KG1 (cell line): ENCODE results near the gene PLA2G5.
"Not testable (repeated sequence)": the region's sequence is repeated elsewhere in the genome, so short reads cannot be mapped to it uniquely, and the experiment has no call there.

Experiments used
- DNase-seq: peaks from one replicate; lab custom pipeline; 2025; lab: John Stamatoyannopoulos, UW

Gene PLA2G5, protein sequence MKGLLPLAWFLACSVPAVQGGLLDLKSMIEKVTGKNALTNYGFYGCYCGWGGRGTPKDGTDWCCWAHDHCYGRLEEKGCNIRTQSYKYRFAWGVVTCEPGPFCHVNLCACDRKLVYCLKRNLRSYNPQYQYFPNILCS

DNA sequence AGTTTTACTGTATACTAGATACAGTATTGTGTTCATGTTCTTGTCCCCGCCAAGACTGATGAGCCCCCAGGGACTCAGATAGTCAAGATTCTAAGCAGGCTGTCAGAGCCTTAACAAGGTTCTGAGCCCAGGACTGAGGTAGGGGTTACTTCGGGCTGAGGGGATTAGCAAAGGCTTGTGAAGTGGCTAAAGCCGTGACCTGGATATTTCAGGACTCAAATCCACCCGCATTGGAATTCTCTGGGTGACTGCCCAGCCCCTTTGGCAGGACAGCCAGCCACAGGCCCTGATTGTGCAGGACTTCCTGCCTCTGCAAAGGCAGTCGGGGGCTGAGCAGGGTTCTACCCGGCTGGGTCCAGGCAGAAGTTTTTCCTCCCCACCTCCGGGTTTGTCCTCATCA lies at the start of gene PLA2G5:
PLA2G5 (plus strand) TSS at position 321 of the 400 bp plus-strand sequence. CDS start 14,637 bp downstream, outside the sequence.
- no peak for DNase-seq

DNA sequence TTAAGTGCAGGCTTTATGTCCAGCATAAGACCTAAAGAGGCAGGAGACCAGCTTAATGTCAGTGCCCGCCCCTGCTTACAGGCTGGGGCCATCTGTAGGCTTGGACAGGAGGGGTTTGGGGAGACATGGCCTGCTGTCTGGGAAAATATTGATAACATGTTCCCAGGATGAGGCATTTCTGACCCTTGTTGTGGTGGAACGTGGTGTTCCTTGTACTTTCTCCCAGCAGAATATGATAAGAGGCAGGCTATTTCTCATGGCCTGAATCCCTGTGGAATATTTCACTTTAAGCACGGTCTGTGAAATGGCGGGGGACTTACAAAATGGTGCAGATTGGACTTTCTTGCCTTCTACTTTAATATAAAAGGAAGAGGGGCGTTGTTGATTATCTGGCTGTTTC lies 41.9 kb upstream of the PLA2G5 start:
- DNase-seq, result no peak

DNA sequence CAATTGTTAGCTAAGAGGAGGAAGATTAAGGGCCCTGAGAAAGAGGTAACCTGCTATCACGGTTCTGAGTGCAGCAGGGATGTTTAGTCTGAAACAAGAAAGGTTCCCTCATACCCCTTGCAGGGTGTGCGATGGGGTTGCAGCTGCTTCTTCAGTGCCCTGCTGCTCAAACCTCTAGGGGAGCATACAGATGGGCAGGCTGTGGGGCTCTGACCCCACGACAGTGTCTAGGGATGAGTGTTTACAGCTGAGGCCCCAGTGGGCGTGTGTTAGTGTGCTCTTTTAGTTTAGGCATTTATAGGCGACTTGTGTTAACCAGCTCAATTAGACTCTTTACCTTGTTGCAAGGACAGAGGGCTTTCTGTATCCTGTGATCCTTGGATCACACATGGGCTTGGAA lies 41.3 kb upstream of the PLA2G5 start:
- no peak for DNase-seq

DNA sequence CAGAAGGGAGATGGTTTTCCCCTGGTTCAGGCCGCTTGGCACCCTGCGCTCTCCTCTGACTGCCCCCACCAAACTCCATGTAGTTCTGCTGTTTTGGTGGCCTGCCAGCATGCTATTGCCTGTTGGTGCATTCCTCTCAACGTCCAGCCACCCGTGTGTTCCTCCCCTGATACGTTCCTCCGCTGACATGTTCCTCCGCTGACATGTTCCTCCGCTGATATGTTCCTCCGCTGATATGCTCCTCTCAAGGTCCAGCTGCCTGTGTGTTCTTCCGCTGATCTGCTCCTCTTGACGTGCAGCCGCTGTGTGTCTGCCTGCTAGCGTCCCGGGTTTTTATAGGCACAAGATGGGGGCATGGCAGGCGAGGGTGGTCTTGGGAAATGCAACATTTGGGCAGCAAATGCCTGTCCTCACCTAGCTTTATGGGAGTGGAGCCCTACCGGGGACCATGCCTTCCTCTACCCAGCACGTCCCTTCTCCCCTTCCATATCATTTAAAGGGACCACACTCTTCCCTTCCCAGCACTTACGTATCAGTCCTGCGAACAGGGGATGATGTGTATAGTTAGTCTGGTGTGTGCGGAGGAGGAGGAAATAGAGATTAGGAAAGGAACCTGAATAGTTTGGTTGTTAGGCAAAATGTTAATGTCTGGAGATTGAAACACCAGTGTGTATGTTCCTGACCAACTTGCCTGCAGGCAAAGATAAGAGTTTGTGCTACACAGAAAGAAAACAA lies 40.6 kb upstream of the PLA2G5 start:
- no peak for DNase-seq

DNA sequence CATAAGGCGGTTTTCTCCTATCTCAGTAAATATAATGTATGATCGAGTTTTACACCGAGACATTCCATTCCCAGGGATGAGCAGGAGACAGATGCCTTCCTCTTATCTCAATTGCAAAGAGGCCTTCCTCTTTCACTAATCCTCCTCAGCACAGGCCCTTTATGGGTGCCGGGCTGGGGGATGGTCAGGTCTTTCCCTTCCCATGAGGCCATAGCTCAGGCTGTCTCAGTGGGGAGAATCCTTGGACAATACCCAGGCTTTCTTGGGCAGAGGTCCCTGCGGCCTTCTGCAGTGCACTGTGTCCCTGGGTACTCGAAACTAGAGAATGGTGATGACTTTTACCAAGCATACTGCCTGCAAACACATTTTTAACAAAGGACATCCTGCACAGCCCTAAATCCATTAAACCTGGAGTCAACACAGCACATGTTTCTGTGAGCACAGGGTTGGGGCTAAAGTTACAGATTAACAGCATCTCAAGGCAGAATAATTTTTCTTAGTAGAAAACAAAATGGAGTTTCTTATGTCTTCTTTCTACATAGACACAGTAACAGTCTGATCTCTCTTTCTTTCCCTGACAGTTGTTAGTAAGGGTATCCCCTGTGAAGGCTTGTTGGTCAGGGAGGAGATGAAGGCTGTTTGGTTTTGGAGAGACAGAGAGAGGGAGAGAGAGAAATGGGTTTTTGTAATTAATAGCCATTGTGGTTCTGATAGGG lies 39.4 kb upstream of the PLA2G5 start:
- DNase-seq, result not testable (repeated sequence)

DNA sequence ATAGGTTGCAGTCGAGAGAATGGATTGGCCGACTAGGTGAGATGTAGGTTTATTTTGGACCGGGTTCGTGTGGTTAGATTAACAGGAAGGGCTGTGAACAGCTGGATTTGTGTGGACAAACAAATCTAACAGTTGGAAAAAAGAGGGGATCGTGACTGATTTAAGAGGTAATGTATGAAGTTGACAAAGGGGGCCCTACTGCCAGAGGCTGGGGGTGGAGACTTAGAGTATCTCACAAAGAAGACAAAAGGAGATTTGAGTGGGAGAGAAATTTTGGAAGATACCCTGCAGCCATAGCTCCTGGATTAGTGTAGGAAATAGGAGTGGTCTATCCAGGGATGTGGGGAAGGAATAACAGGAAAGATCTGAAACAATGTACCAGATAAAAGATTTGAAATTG lies 38.8 kb upstream of the PLA2G5 start:
- no peak for DNase-seq

DNA sequence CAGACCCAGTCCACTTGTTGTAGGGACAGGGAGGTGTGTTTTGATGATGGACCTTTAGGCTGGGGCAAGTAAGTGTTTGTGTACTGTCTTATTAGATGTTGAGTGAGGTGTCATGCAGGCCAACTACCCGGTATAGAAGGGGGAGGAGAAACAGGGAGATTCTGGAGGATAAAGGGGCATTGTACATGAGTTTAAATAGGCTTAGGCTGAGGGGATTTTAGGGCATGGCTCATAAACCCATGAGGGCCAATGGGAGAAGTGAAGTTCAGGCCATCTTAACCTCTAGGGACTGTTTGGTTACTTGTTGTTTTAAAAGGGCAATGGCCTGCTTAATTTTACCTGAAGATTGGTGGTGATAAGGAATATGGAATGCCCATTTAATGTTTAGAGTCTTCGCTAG lies 38.2 kb upstream of the PLA2G5 start:
- DNase-seq, result no peak

DNA sequence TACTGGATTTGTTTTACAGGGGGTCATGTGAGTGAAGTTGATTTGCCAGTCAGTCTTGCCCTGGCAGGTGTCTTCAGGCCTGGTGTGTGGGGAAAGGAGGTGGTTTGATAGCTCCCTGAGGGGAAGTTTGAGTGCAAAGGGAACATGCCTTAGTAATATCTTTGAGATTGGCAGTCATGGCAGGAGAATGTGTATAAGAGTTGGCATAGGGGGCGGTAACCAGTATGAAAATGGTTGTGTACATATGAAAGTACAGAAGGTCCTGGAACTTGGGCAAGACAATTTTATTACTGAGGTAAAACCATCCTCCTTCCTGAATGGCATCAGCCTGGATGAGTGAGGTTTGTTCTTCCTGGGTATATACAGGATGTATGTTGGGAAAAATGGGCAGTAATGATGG lies 37.6 kb upstream of the PLA2G5 start:
- DNase-seq, result no peak

DNA sequence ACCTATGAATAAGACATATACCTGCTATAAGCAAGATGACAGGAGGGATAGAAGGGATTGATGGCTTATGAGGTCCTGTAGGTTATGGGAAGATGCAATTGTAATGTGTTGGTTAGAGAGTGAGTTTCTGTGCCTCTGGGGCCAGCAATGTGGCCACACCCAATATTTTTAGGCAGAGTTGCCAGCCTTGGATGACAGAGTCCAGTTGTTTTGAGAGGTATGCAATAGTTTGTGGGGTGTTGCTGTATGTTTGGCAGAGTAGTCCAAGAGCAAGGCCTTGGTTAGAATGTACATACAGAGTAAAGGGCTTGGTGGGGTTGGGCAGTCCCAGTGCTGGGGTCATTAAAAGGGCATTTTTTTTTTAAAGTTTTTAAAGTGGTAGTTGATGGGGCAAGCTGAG lies 36.6 kb upstream of the PLA2G5 start:
- no peak for DNase-seq

DNA sequence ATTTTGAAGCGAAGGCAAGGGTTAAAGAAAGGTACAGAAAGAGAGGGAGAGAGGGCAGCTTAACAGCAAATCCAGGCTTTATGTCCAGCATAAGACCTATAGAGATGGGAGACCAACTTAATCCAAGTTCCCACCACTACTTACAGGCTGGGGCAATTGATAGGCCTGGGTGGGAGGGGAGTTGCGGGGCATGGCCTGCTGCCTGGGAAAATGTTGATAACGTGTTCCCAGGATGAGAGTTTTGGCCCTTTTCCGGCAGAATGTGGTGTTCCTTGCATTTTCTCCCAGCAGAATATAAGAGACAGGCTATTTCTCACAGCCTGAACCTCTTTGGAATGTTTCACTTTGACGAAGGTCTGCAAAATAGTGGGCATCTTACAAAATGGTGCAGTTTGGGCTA lies 34.9 kb upstream of the PLA2G5 start:
- DNase-seq, result no peak

DNA sequence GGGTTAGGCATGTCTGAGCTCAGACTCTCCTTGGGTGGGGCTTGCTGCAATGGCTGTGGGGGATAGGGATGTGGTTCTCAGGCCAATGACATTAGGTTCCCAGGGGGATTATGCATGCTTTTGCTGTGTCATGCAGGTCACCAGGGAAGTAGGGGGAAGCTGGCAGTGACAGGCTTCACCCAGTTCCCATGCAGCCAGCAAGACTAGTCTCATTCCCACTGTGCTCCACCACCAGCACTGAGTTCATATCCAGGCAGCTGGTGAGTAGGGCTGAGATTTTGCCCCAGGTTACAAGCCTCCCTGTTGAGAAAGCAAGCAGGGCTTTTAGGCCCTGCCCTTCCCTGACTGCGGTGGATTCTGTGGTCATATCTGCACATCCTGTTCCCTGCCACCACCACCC lies 32.1 kb upstream of the PLA2G5 start:
- no peak for DNase-seq

DNA sequence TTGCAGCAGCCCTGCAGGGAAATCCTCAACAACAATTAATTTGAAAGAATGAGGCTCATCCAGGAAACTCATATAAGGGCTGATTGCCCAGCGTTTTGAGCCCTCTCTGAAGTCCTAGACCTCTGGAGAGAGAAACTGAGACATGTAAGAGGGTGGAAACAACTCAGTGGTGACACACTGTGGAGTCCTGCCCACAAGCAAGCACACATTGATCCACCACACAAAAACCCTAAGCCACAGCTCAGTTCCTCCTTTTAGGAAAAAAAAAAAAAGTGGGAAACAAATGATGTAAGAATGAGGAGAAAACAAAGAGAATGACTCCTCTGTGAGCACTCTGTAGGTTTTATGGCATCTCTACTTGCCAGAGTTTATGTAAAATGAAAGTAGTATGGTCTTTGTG lies 22.9 kb upstream of the PLA2G5 start:
- no peak for DNase-seq

DNA sequence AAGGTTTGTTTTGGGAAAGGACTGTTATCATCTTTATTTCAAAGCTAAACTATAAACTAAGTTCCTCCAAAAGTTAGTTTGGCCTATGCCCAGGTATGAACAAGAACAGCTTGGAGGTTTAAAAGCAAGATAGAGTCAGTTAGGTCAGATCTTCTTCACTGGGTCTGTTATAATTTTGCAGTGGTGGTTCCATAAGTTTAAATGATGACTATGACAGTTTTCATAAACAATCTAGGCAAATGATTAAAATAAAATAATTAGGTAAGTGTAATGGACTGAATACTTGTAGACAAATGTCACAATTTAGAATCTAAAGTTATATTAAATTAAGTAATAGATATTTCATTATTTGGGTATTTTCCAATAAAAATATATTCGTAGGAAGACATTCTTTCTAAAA lies 21.4 kb upstream of the PLA2G5 start:
- no peak for DNase-seq

DNA sequence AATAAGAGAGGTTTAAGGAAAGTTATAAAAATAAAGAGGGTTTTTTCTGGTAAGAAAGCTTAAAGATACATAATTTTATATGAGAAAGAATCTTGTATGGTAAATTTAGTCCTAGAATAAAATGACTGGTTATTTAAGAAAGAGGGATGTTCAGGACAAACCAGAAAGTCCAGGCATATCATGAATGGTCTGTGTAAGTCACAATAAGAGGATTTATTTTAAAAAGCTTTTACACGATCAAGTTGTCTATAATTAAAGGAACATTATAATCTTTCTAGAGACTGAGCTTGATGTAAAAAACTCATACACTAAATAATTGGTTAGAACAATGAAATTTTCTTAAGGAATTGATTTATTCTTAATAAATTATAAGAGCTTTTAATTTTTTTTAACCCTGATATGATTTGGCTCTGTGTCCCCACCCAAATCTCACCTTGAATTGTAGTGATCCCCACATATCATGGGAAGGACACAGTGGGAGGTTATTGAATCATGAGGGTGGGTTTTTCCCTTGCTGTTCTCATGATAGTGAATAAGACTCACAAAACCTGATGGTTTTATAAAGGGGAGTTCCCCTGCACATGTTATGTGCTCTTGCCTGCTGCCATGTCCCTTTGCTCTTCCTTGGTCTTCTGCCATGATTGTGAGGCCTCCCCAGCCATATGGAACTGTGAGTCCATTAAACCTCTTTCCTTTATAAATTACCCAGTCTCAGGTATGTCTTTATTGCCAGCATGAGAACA lies 20.8 kb upstream of the PLA2G5 start:
- not testable (repeated sequence) for DNase-seq

DNA sequence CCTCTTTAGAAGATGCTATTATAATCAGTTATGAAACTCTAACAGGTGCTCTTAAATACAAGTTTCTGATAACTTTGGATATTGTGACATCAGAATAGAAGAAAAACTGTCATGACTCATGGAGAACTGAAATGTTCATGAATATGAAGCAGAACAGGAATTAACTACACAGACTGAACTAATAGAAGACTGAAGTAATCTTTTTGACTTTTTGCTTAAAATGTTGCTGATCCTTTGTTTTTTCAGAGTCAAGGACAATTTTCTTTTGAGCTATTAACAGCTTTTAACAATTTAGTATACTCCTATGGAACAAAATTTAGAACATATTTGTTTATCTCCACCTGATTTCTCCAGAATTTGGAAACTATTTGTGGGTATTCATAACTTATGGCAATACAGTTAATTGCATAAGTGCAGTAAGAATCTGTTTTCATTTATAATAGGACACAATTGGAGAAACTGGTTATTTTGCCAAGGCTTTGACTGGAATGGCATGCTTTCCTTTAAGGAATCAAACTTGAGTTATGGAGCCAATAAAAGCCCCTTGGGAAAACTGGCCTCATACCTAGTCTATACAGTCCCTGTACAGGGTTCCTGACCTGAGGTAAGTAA lies 18.7 kb upstream of the PLA2G5 start:
- DNase-seq, result no peak

DNA sequence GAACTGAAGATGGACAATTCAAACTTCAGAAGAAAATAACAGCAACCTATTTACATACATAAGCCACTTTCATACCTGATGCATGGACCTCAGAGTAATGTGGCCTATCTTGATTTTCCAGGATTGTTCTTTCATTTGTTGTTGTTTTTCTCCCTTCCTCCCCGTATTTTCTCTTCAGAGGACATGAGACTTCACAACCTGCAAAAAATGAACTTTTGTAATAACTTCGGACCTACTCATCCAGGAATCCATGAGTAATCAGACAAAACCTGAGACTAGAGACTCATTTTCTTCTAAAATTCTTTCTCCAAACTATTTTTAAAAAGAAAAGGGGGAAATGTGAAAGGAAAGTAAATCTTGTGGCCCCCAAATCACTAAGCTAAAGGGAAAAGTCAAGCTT lies 17.6 kb upstream of the PLA2G5 start:
- no peak for DNase-seq

DNA sequence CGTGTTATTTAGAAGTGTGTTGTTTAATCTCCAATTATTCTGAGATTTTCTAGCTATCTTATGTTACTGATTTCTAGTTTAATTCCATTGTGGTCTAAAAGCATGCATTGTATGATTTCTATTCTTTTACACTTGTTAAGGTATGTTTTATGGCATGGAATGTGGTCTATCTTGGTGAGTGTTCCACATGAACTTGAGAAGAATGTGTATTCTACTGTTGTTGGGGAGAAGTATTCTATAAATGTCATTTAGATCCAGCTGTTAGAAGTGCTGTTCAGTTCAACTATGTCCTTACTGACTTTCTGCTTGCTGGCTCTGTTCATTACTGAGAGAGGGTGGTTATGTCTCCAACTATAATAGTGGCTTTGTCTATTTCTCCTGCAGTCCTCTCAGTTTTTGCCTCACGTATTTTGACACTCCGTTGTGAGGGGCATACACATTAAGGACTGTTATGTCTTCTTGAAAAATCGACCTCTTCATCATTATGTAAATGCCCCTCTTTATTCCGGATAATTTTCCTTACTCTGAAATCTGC lies 12.0 kb upstream of the PLA2G5 start:
- DNase-seq, result no peak

DNA sequence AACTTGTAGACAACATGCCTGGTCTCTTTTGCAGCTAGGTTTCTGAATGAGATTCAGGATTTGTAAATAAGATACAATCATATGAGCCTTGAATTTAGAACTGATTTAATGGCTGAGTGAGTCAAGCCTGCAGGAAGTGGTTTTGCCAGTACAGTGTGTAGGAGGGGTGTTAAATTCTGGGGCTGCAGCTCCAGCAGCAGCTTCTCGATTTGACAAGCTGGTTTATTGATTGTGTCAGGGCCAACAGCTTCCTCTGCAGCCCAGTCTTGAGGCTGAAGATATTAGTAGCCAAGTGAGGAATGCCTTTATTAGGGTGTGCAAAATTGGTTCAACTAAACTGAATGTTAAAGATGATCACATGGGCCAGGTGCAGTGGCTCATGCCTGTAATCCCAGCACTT lies 11.5 kb upstream of the PLA2G5 start:
- no peak for DNase-seq

DNA sequence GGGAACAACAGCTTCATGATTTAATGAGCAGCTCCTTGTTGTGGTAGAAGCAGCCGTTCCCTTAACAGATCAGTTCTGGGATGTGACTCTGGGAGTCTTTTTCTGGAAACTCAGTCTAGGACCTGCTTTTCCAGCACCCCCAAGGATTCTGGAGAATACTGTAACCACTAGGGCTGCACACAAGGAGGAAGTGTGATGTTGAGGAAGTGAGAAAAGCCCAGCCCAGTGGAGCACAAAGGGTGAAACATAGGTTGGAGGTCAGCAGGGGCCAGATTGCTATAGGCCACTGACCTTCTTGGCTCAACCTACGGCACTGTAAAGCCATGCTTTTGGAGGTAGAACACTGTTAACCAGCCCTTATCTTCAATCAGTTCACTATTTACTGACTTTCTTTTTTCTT lies 10.1 kb upstream of the PLA2G5 start:
- no peak for DNase-seq

DNA sequence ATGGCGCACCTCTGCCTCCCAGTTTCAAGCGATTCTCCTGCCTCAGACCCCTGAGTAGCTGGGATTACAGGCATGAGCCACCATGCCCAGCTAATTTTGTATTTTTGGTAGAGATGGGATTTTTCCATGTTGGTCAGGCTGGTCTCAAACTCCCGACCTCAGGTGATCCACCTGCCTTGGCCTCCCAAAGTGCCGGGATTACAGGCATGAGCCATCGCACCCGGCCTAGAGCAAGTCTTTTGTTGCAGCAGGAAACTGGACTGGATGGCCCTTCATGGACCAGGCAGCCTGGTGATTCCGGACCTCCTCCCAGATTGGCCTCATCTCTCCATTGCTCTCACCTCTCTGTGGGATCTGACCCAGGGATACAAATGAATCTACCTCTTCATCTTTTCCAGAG lies 9.2 kb upstream of the PLA2G5 start:
- not testable (repeated sequence) for DNase-seq

DNA sequence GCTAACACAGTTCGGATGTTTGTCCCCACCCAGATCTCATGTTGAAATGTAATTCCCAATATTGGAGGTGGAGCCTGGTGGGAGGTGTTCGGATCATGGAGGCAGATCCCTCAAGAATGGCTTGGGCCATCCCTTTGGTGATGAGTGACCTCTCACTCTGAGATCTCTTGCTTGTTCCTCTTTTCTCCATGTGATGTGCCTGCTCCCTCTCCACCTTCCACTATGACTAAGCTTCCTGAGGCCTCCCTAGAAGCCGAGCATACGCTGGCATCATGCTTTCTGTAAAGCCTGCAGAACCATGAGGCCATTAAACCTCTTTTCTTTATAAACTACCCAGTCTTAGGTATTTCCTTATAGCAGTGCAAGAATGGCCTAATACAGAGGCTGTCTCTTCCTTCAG lies 8.1 kb upstream of the PLA2G5 start:
- no peak for DNase-seq

DNA sequence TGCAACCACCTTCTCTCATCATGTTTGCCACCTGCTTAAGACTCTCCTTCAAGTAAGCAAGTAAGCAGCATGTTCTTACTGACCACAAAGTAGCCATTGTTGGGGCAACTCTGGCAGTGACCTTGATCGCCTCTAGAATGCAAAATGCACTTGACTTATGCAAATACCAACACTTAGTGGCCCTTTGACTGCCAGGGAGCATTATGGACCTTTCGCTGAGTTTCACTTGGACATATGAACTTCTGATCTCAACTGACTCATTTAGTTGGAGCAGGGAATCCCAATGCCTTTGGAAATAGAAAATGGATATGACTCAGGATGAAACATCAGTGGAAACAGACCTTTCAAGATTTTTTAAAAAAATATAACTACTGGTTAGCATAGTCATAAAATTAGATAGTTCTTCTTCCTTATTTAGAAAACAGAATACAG lies 6.1 kb upstream of the PLA2G5 start:
- DNase-seq, result no peak
